Erythroblast (primary cell): Measurements from ENCODE around the gene KAZN.

ENCODE experiments used
- GATA1 ChIP-seq: IDR thresholded peaks from 2 replicates; pipeline ENCODE4 v1.6.1; 2011; ENCODE audit warnings: low read depth, mild to moderate bottlenecking, control low read depth, low read length, moderate library complexity
- POLR2A ChIP-seq: IDR thresholded peaks from 2 replicates; pipeline ENCODE4 v1.6.1; 2011; ENCODE audit warnings: mild to moderate bottlenecking, low read length

DNA sequence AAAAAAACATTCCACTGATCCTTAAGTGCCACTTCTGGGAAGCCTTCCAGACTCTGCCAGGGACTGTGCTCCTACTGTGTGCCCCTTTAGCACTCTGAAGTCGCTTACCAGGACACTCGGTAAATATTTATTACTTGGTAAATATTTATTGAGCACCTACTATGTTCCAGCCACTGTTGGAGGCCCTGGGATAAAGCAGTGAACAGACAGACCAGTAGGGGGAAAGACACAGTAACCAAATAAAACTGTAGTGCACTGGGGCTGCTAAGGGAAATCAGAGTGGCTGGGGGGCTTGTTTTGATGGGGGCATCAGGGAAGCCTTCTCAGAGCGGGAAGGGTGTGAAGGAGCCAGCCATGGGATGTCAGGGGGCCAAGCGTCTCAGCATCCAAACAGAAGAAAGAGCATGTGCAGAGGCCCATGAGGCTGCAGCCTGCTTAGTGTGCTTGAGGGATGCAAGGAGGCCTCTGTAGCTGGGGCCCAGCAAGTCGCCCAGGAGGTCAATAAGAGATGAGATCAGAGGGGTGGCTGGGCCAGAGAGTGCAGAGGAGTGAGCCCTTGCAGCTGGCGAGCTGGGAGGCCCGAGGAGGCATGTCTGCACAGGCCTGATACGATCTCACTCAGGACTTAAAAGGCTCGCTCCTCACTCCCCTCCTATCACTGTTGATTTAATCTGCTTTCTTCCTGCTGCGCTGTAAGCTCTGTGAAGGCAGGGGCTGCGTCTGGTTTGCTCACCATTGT lies 28.6 kb downstream of the KAZN start:
- TF ChIP-seq POLR2A (no peak), GATA1 (no peak)
